ENCODE data around the gene HGS. TPM values are rescaled to one million over a fixed set of nuclear protein-coding genes. Genes with fewer than 3 reads are reported as not detected.

HGS gene
- total and polyA plus RNA-seq, 2 experiments from 2014 or later, result 106 to 166 TPM

GRCh38 chr17:81710514-81711308, 26.9 kb downstream of the HGS start:
- Histone ChIP-seq H3K9ac (peak overlapping the region; percentile 58), H3K4me3 (0 out of 2 replicates have a peak overlapping the region, but pooled peaks have one; percentile 76), H3K4me2 (ENCODE audit: unreplicated experiment) (peak overlapping the region; percentile 82), H3K79me2 (ENCODE audit: insufficient read depth) (0 out of 2 replicates have a peak, but pooled peaks cover under 1% of the 10 kb centered on the region), H3K4me1 (ENCODE audit: insufficient read depth) (peaks cover 16% of the 10 kb centered on the region), H4K20me1 (ENCODE audit: insufficient read depth) (no peaks in the 10 kb centered on the region), H2AFZ (no peak overlapping the region), H3K9me2 (ENCODE audit: insufficient read depth) (no peaks in the 10 kb centered on the region), H3K27me3 (replicated peaks; ENCODE audit: insufficient read depth) (no peaks in the 10 kb centered on the region), H3K36me3 (ENCODE audit: low read depth) (no peaks in the 10 kb centered on the region; the same call in 1 of the 2 replicates), H3F3A (ENCODE audit: insufficient read depth) (no peaks in the 10 kb centered on the region), H3K27ac (no peak overlapping the region), H3K9me3 (ENCODE audit: low read depth) (no peaks in the 10 kb centered on the region)
- peak; percentile 64 for DNase-seq
- in situ Hi-C loops (cut with MboI), result no loop called here
- TF ChIP-seq EZH2 (IDR thresholded peaks at IDR 0.05; ENCODE audit: insufficient read depth, poor library complexity, severe bottlenecking), result no peak
- 7 to 9% methylated on average over 29 of the region's 29 CpGs for WGBS, 2 experiments (ENCODE audit: low coverage in 1 of 2, low lambda C conversion rate in 2 of 2, missing lambda C conversion rate in 2 of 2)

GRCh38 chr17:81711814-81712467, 28.1 kb downstream of the HGS start, which contains the start of gene SLC25A10:
SLC25A10 (plus strand) TSS chr17:81712284; CDS start chr17:81712427, 143 bp downstream.
- in situ Hi-C loops (cut with MboI), result no loop called here

GRCh38 chr17:81712468-81713003, 28.7 kb downstream of the HGS start:
- H2AFZ ChIP-seq, result peak overlapping the region; percentile 76
- H4K20me1 ChIP-seq (ENCODE audit: insufficient read depth), result no peaks in the 10 kb centered on the region
- H3K9me2 ChIP-seq (ENCODE audit: insufficient read depth), result no peaks in the 10 kb centered on the region
- H3F3A ChIP-seq (ENCODE audit: insufficient read depth), result no peaks in the 10 kb centered on the region
- H3K79me2 ChIP-seq (ENCODE audit: insufficient read depth), result no peaks in the 10 kb centered on the region
- peak overlapping the region; percentile 82 for H3K4me2 ChIP-seq (ENCODE audit: unreplicated experiment)
- H3K36me3 ChIP-seq (ENCODE audit: low read depth), result no peaks in the 10 kb centered on the region
- H3K9ac ChIP-seq, result peak overlapping the region; percentile 63
- in situ Hi-C loops (cut with MboI), result no loop called here
- DNase-seq, result peak; percentile 71
- H3K4me3 ChIP-seq, result peak overlapping the region; percentile 76
- TF ChIP-seq EZH2phosphoT487 (IDR thresholded peaks at IDR 0.05; ENCODE audit: insufficient read depth, low read depth) (no peak), EZH2 (IDR thresholded peaks at IDR 0.05; ENCODE audit: insufficient read depth, poor library complexity, severe bottlenecking) (no peak)
- no peaks in the 10 kb centered on the region for H3K9me3 ChIP-seq (ENCODE audit: low read depth)
- H3K27ac ChIP-seq, result no peak overlapping the region
- H3K27me3 ChIP-seq (replicated peaks; ENCODE audit: insufficient read depth), result no peaks in the 10 kb centered on the region
- WGBS, 2 experiments (ENCODE audit: low coverage in 1 of 2, low lambda C conversion rate in 2 of 2, missing lambda C conversion rate in 2 of 2), result 3 to 4% methylated on average over 19 to 41 of the region's 41 CpGs
- H3K4me1 ChIP-seq (ENCODE audit: insufficient read depth), result peaks cover 16% of the 10 kb centered on the region

More at GRCh38 chr17:81711814-81712467, 28.1 kb downstream of the HGS start, which contains the start of gene SLC25A10:
- H3K4me1 ChIP-seq (ENCODE audit: insufficient read depth), result peaks cover 16% of the 10 kb centered on the region
- peak; percentile 90 for DNase-seq
- H3K9me2 ChIP-seq (ENCODE audit: insufficient read depth), result no peaks in the 10 kb centered on the region
- no peaks in the 10 kb centered on the region for H4K20me1 ChIP-seq (ENCODE audit: insufficient read depth)
- no peaks in the 10 kb centered on the region for H3F3A ChIP-seq (ENCODE audit: insufficient read depth)
- H2AFZ ChIP-seq, result peak within 1 kb of the TSS; percentile 76
- no peaks in the 10 kb centered on the region for H3K79me2 ChIP-seq (ENCODE audit: insufficient read depth)
- H3K9ac ChIP-seq, result peak within 1 kb of the TSS; percentile 63
- H3K9me3 ChIP-seq (ENCODE audit: low read depth), result no peaks in the 10 kb centered on the region
- peak within 1 kb of the TSS; percentile 76 for H3K4me3 ChIP-seq
- H3K27me3 ChIP-seq (replicated peaks; ENCODE audit: insufficient read depth), result no peaks in the 10 kb centered on the region
- no peak for TF ChIP-seq EZH2phosphoT487 (IDR thresholded peaks at IDR 0.05; ENCODE audit: insufficient read depth, low read depth)
- TF ChIP-seq EZH2 (IDR thresholded peaks at IDR 0.05; ENCODE audit: insufficient read depth, poor library complexity, severe bottlenecking), result no peak
- 2 to 6% methylated on average over 20 to 50 of the region's 89 CpGs for WGBS, 2 experiments (ENCODE audit: low coverage in 1 of 2, low lambda C conversion rate in 2 of 2, missing lambda C conversion rate in 2 of 2)
- no peaks in the 10 kb centered on the region for H3K36me3 ChIP-seq (ENCODE audit: low read depth)
- H3K27ac ChIP-seq, result peak within 1 kb of the TSS; percentile 45
- H3K4me2 ChIP-seq (ENCODE audit: unreplicated experiment), result peak within 1 kb of the TSS; percentile 82

- Histone ChIP-seq H3K9ac (peak overlapping the region; percentile 63), H3K9me3 (ENCODE audit: low read depth) (no peaks in the 10 kb centered on the region), H3K9me2 (ENCODE audit: insufficient read depth) (no peaks in the 10 kb centered on the region), H3F3A (ENCODE audit: insufficient read depth) (no peaks in the 10 kb centered on the region), H4K20me1 (ENCODE audit: insufficient read depth) (no peaks in the 10 kb centered on the region), H3K36me3 (ENCODE audit: low read depth) (no peaks in the 10 kb centered on the region), H3K27me3 (replicated peaks; ENCODE audit: insufficient read depth) (no peaks in the 10 kb centered on the region), H3K79me2 (ENCODE audit: insufficient read depth) (no peaks in the 10 kb centered on the region), H3K27ac (no peak overlapping the region), H3K4me3 (peak overlapping the region; percentile 76), H3K4me1 (ENCODE audit: insufficient read depth) (peaks cover 16% of the 10 kb centered on the region), H2AFZ (peak overlapping the region; percentile 76; the same call in 1 of the 2 replicates), H3K4me2 (ENCODE audit: unreplicated experiment) (peak overlapping the region; percentile 82)
- peak; percentile 34 for DNase-seq
- in situ Hi-C loops (cut with MboI), result no loop called here
- 23 to 26% methylated on average over 17 to 18 of the region's 18 CpGs for whole genome bisulfite sequencing, 2 experiments (ENCODE audit: low coverage in 1 of 2, low lambda C conversion rate in 2 of 2, missing lambda C conversion rate in 2 of 2)
- TF ChIP-seq EZH2 (IDR thresholded peaks at IDR 0.05; ENCODE audit: insufficient read depth, poor library complexity, severe bottlenecking), result no peak
- no peak for TF ChIP-seq EZH2phosphoT487 (IDR thresholded peaks at IDR 0.05; ENCODE audit: insufficient read depth, low read depth)
Observed at GRCh38 chr17:81713004-81713555, 29.3 kb downstream of the HGS start.
